ENCODE results near the gene ABCB8.

Gene ABCB8

GRCh38 chr7:151080522-151081169 is 52.4 kb downstream of the ABCB8 start, which contains the start of gene FASTK (continued):
- no peak for TF ChIP-seq ZBTB49 (tag by site-specific recombination; IDR thresholded peaks at IDR 0.05; ENCODE audit: low read depth)
- no peak for TF ChIP-seq ZNF792 (tag by site-specific recombination; IDR thresholded peaks at IDR 0.05)
- TF ChIP-seq TRIM28 (IDR thresholded peaks at IDR 0.05; ENCODE audit: borderline replicate concordance, low read length): no peak
- no peak for TF ChIP-seq ZNF140 (tag by site-specific recombination; IDR thresholded peaks at IDR 0.05)
- TF ChIP-seq ELK4 (IDR thresholded peaks at IDR 0.05; ENCODE audit: borderline replicate concordance, low read depth, low read length): no peak
- TF ChIP-seq ZNF658 (tag by site-specific recombination; IDR thresholded peaks at IDR 0.05): no peak
- TF ChIP-seq ZNF473 (tag by site-specific recombination; IDR thresholded peaks at IDR 0.05): no peak
- TF ChIP-seq ZBTB17 (tag by site-specific recombination; IDR thresholded peaks at IDR 0.05): peak; percentile 83
- TF ChIP-seq KLF8 (tag by site-specific recombination; IDR thresholded peaks at IDR 0.05): peak; percentile 80
- no peak for TF ChIP-seq ZNF785 (tag by site-specific recombination; IDR thresholded peaks at IDR 0.05)
- no peak for TF ChIP-seq ZNF580 (tag by site-specific recombination; IDR thresholded peaks at IDR 0.05)
- TF ChIP-seq ZNF623 (tag by site-specific recombination; IDR thresholded peaks at IDR 0.05): no peak
- TF ChIP-seq KLF16 (tag by site-specific recombination; IDR thresholded peaks at IDR 0.05): 0 out of 2 replicates have a peak, but pooled peaks have one; percentile 6
- TF ChIP-seq GLI2 (tag by site-specific recombination; IDR thresholded peaks at IDR 0.05; ENCODE audit: borderline replicate concordance, low read depth): no peak
- no peak for TF ChIP-seq ZNF394 (tag by site-specific recombination; IDR thresholded peaks at IDR 0.05; ENCODE audit: borderline replicate concordance)
- TF ChIP-seq ZNF707 (tag by site-specific recombination; IDR thresholded peaks at IDR 0.05): no peak
- peak; percentile 96 for TF ChIP-seq GLIS2 (tag by site-specific recombination; IDR thresholded peaks at IDR 0.05)
- no peak for TF ChIP-seq ZSCAN23 (tag by site-specific recombination; IDR thresholded peaks at IDR 0.05)
- TF ChIP-seq YY2 (tag by site-specific recombination; IDR thresholded peaks at IDR 0.05): peak; percentile 83
- TF ChIP-seq ZNF350 (tag by site-specific recombination; IDR thresholded peaks at IDR 0.05): no peak
- TF ChIP-seq ZNF366 (tag by site-specific recombination; conservative IDR thresholded peaks at IDR 0.05): no peak
- TF ChIP-seq ZNF146 (tag by site-specific recombination; IDR thresholded peaks at IDR 0.05): no peak
- TF ChIP-seq HOXA7 (CRISPR knock-in tag; IDR thresholded peaks at IDR 0.05; ENCODE audit: borderline replicate concordance): no peak
- peak; percentile 80 for TF ChIP-seq ZBTB10 (tag by site-specific recombination; IDR thresholded peaks at IDR 0.05)
- TF ChIP-seq ZNF610 (tag by site-specific recombination; IDR thresholded peaks at IDR 0.05; ENCODE audit: borderline replicate concordance): 0 out of 2 replicates have a peak, but pooled peaks have one; percentile 42
- TF ChIP-seq OVOL3 (tag by site-specific recombination; IDR thresholded peaks at IDR 0.05): peak; percentile 30; the same call in 1 of the 2 replicates
- no peak for TF ChIP-seq ZNF514 (tag by site-specific recombination; IDR thresholded peaks at IDR 0.05)
- TF ChIP-seq ZNF214 (tag by site-specific recombination; IDR thresholded peaks at IDR 0.05; ENCODE audit: borderline replicate concordance): no peak
- peak; percentile 67; the same call in 1 of the 2 replicates for TF ChIP-seq ZNF660 (tag by site-specific recombination; IDR thresholded peaks at IDR 0.05)
- no peak; the same call in 1 of the 2 replicates for TF ChIP-seq ZNF692 (tag by site-specific recombination; IDR thresholded peaks at IDR 0.05)
- TF ChIP-seq ZNF114 (tag by site-specific recombination; IDR thresholded peaks at IDR 0.05): no peak
- no peak for TF ChIP-seq ZNF239 (tag by site-specific recombination; IDR thresholded peaks at IDR 0.05)
- no peak for TF ChIP-seq ZNF175 (tag by site-specific recombination; IDR thresholded peaks at IDR 0.05)
- TF ChIP-seq ZFP3 (tag by site-specific recombination; IDR thresholded peaks at IDR 0.05; ENCODE audit: low read depth): no peak
- TF ChIP-seq ZNF169 (tag by site-specific recombination; IDR thresholded peaks at IDR 0.05): no peak; the same call in 1 of the 2 replicates

All from HEK293 (cell line).